Choroid plexus epithelial cell (primary cell): ENCODE results near the gene DYNC1H1.
"Not testable (repeated sequence)": the region's sequence is repeated elsewhere in the genome, so short reads cannot be mapped to it uniquely, and the experiment has no call there.

Source experiments
- DNase-seq: peaks from one replicate; pipeline ENCODE4 v3.0.0-alpha.2; 2010; ENCODE audit warnings: low read depth
- H3K4me3 ChIP-seq: 2 replicates; pipeline ENCODE4 v1.5.1; 2011; ENCODE audit warnings: low read depth, mild to moderate bottlenecking, control low read depth, low read length, moderate library complexity
- CTCF ChIP-seq: conservative IDR thresholded peaks from 2 replicates; pipeline ENCODE4 v1.5.1; 2011; ENCODE audit warnings: low read depth, mild to moderate bottlenecking, control low read depth, inconsistent platforms, low read length, moderate library complexity

DYNC1H1 gene

DNA sequence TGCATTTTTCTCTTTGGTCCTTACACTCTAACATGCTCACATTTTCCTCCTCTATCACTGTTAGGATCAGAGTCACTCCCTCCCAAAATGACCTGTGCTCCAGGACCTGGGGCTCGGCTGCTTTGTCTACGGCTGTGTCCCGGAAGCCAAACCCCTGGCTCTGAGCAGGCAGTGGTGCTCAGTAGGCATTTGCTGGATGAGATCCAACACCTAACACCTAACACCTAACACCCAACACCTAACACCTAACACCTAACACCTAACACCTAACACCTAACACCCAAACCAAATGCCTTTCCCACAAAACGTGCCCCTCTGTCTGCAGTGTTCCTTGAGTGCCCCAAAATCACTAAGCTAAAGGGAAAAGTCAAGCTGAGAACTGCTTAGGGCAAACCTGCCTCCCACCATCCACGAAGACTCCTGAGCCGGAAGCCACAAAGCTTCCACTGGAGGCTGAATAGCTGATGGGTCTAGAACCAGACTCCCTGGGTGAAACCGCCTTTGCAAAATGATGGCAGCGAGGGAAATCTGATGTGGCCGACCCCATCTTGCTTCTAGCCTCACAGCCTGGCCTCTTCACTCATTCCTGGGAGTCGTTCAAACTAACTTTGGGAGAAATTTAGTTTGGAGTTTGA, 93.2 kb downstream of the DYNC1H1 start:
- DNase-seq: no peak
- no peak overlapping the region for H3K4me3 ChIP-seq
- TF ChIP-seq CTCF: no peak

DNA sequence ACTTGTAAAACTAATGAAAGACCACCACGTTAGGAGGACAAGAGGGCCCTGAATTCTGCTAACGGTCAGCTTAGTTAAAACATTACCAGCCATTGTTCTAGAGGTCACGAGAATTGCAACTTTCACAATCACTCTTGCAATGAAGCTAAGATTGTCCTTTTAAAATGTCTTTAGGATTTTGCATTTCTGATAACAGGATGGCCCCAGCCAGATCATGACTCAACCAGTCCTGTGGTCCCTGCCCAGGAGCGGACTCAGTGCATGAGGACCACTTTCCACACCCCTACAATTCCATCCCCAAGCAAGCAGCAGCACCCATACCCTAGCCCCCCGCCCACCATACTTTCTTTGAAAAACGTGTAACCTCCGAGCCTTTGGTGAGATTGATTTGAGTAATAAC, 93.8 kb downstream of the DYNC1H1 start:
- H3K4me3 ChIP-seq: no peak overlapping the region
- TF ChIP-seq CTCF: no peak
- no peak for DNase-seq

DNA sequence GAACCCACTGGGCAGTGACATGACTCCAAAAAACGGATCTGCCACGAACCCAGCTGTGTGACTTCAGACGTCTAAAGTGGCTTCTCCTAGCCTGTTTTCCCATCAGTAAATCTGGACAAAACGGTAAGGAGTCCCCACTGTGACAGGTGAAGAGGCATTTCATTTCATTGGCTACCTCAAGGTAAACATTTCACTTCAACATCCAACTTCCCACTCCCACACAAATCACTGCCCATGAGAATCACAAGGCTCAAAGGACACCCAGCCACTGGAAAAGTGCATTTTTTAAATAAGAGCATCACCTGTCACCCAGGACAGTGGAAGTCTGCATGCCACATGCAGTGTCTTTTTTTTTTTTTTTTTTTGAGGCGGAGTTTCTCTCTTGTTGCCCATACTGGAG, 94.6 kb downstream of the DYNC1H1 start:
- DNase-seq: no peak
- no peak overlapping the region for H3K4me3 ChIP-seq
- TF ChIP-seq CTCF: no peak

GRCh38 chr14:102063109-102063807, 98.9 kb downstream of the DYNC1H1 start:
- peak; percentile 66 for TF ChIP-seq CTCF
- DNase-seq: peak; percentile 93
- H3K4me3 ChIP-seq: no peak overlapping the region

DNA sequence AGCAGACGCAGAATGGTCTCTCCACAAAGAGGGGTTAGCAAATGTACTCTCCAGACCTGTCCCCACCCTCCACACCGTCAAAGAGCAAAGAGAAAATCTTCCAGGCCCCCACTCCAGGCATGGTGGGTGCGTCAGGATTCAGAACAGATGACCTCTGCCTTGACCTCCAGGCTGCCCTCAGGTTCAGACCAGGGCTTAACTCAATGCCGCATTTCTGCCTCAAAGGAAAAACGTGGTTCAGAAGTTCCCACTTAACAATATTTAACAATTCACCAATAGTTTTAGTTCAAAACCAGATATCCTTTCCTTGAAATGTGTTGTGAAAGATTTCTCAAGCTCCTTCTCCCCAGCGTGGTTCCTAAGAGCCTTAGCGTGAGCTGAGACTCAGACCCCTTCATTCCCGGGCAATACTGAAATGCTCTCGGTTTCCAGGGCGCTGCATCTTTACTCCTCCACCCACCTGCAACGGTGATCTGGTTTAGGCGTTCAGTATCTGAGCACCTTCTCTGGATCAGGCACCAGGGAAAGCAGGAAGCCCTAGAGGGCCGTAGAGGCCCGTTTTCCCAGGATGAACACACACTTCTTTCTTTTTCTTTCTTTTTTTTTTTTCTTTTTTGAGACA, 99.5 kb downstream of the DYNC1H1 start:
- DNase-seq: no peak
- no peak overlapping the region for H3K4me3 ChIP-seq
- no peak for TF ChIP-seq CTCF

GRCh38 chr14:102064590-102064989, 100.2 kb downstream of the DYNC1H1 start:
- not testable (repeated sequence) for H3K4me3 ChIP-seq, DNase-seq

GRCh38 chr14:102066041-102066451, 101.7 kb downstream of the DYNC1H1 start:
- TF ChIP-seq CTCF: no peak

More at GRCh38 chr14:102066041-102066451, 101.7 kb downstream of the DYNC1H1 start:
- no peak for DNase-seq
- H3K4me3 ChIP-seq: no peak overlapping the region
